CD1c-positive myeloid dendritic cell (primary cell): ENCODE measurements around the gene KCNS3.
A peak's percentile ranks its signal among the peaks of the same experiment; 100 is the strongest.

Experiments used
- DNase-seq: peaks from one replicate; pipeline ENCODE4 v3.0.0-alpha.2; 2016; ENCODE audit errors: extremely low spot score

The KCNS3 gene

GRCh38 chr2:17878281-17879136 lies at the start of gene KCNS3:
Gene KCNS3, plus strand, starts transcription at chr2:17878667. Its CDS starts 52,342 bp downstream, at chr2:17931009.
- DNase-seq: peak; percentile 25

GRCh38 chr2:17830053-17831034 lies 48.1 kb upstream of the KCNS3 start:
- peak; percentile 79 for DNase-seq

- no peak for DNase-seq
Observed at GRCh38 chr2:17835516-17835915, 43.0 kb upstream of the KCNS3 start.

GRCh38 chr2:17839959-17840358 lies 38.5 kb upstream of the KCNS3 start:
- no peak for DNase-seq

- DNase-seq: no peak
Observed at GRCh38 chr2:17843457-17843856, 35.0 kb upstream of the KCNS3 start.

- no peak for DNase-seq
Observed at GRCh38 chr2:17845806-17846205, 32.7 kb upstream of the KCNS3 start.

- DNase-seq: no peak
Observed at GRCh38 chr2:17846676-17847075, 31.8 kb upstream of the KCNS3 start.

- no peak for DNase-seq
Observed at GRCh38 chr2:17847236-17847635, 31.2 kb upstream of the KCNS3 start.

GRCh38 chr2:17849275-17849674 lies 29.2 kb upstream of the KCNS3 start:
- no peak for DNase-seq

- DNase-seq: no peak
Observed at GRCh38 chr2:17850151-17850550, 28.3 kb upstream of the KCNS3 start.

- DNase-seq: peak; percentile 59
Observed at GRCh38 chr2:17851731-17852585, 26.5 kb upstream of the KCNS3 start.

- DNase-seq: no peak
Observed at GRCh38 chr2:17853799-17854198, 24.7 kb upstream of the KCNS3 start.

GRCh38 chr2:17857021-17857420 lies 21.4 kb upstream of the KCNS3 start:
- DNase-seq: no peak

GRCh38 chr2:17858064-17858463 lies 20.4 kb upstream of the KCNS3 start:
- DNase-seq: no peak

- DNase-seq: no peak
Observed at GRCh38 chr2:17863539-17863938, 14.9 kb upstream of the KCNS3 start.

GRCh38 chr2:17864676-17865075 lies 13.8 kb upstream of the KCNS3 start:
- no peak for DNase-seq

GRCh38 chr2:17867133-17867532 lies 11.3 kb upstream of the KCNS3 start:
- DNase-seq: no peak

- no peak for DNase-seq
Observed at GRCh38 chr2:17869128-17869527, 9.3 kb upstream of the KCNS3 start.

GRCh38 chr2:17871639-17872038 lies 6.8 kb upstream of the KCNS3 start:
- DNase-seq: no peak

GRCh38 chr2:17873021-17873420 lies 5.4 kb upstream of the KCNS3 start:
- no peak for DNase-seq

GRCh38 chr2:17876590-17876989 lies 1.9 kb upstream of the KCNS3 start:
- no peak for DNase-seq
